ENCODE data around the gene PRKN.

PRKN gene

DNA sequence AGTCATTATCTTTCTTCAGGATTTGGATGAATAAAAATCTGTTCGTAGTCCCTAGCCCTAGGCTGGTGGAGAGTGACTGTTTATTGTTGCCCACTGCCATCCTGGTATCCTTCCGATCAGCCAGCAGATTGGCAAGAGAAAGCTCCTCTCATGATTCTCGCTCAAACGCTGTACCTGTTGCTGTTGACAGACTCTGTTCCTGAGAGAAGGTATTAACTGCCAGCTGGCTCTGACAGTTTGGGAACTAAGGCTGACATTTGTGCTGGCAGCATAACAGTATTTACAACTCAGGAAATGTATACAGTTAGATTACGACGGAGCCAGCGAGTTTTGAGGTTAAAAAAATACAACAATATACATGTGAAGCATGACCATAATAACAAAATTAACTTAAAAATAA is 674.5 kb downstream of the PRKN start:
- no peak for DNase-seq (ENCODE audit: low read depth)

DNA sequence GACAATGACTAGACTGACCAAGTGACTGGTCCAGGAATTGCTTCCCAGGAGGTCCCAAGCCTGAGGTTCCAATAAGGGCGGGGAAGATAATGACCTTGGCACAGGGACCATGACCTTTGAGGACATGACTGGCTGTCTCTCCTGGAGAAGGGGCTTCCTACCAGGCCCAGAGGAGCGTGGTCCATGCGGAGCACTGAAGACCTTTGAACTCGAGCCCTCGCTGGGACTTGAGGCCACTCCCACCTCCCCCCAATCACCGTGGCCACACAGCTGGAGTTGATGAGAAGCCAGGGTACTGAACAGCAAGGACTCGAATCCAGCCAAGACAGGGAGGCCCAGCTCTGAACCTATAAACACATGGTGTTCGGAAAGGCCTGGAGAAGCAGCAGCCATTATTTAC is 677.0 kb downstream of the PRKN start:
- DNase-seq (ENCODE audit: low read depth): no peak

- no peak for DNase-seq (ENCODE audit: low read depth)
Observed at GRCh38 chr6:162046324-162046723, 681.2 kb downstream of the PRKN start.

GRCh38 chr6:162032620-162033019 is 694.9 kb downstream of the PRKN start:
- DNase-seq (ENCODE audit: low read depth): no peak

GRCh38 chr6:162029873-162030576 is 697.5 kb downstream of the PRKN start:
- DNase-seq (ENCODE audit: low read depth): no peak

DNA sequence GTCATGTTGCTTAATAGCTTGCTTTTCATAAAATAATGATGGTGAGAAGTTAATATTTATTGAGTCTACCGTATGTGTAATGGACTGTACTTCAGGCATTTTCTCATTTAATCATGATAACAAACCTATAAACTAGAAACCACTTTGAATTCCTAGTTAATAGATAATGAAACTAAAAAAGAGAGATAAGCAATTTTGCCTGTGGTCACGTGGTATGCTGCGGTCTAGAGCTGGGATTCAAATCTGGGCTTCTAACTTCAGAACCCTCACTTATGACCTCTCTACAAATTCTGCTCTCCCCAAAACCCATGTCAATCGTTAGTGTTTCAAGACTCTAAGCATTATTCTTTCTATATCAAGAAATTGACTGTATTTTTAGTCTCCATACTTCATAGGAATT is 700.7 kb downstream of the PRKN start:
- DNase-seq (ENCODE audit: low read depth): no peak

GRCh38 chr6:162026031-162026430 is 701.5 kb downstream of the PRKN start:
- DNase-seq (ENCODE audit: low read depth): no peak

GRCh38 chr6:162019349-162019748 is 708.2 kb downstream of the PRKN start:
- DNase-seq (ENCODE audit: low read depth): no peak

GRCh38 chr6:162017536-162017935 is 710.0 kb downstream of the PRKN start:
- no peak for DNase-seq (ENCODE audit: low read depth)

- no peak for DNase-seq (ENCODE audit: low read depth)
Observed at GRCh38 chr6:162014069-162014811, 713.3 kb downstream of the PRKN start.

DNA sequence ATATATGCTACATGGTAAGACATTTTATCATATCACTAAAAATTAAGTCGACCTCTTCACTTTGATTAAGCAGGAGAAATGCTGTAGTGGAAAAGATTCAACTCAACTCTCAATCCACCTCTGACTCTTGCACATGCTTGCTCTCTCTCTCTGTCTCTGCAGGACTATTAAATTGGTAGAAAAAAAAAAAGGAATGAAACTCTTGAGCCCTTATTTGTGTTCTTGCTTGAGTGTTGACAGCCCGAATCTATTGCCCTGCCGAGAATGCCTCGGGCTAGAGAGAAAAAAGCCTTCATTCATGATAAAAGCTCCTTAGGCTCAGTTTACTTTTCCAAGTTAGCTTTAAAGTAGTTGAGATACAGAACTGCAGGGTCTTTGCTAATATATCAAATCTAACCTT is 722.2 kb downstream of the PRKN start:
- no peak for DNase-seq (ENCODE audit: low read depth)

- DNase-seq (ENCODE audit: low read depth): no peak
Observed at GRCh38 chr6:161996783-161997182, 730.8 kb downstream of the PRKN start.

GRCh38 chr6:161985876-161986423 is 741.6 kb downstream of the PRKN start:
- DNase-seq (ENCODE audit: low read depth): no peak

DNA sequence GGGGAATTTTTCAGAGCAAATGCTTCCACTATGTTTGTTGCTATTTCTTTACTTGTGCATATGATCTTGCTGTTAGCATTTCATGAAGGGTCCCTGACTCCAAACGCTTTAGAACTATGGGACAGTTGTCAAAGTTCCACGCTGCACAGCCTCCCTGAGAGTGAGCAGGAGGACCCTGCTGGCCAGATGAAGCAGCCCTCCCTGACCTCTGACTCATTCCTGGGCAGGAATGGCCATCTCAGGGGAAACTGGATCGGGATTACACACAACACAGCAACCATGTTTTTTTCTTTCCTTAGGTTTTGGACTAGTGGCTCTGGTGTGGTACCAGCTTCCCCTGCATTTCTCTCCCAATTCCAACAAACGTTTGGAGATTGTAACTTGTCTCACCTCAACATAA is 742.9 kb downstream of the PRKN start:
- DNase-seq (ENCODE audit: low read depth): no peak

- DNase-seq (ENCODE audit: low read depth): no peak
Observed at GRCh38 chr6:161976553-161976952, 751.0 kb downstream of the PRKN start.

DNA sequence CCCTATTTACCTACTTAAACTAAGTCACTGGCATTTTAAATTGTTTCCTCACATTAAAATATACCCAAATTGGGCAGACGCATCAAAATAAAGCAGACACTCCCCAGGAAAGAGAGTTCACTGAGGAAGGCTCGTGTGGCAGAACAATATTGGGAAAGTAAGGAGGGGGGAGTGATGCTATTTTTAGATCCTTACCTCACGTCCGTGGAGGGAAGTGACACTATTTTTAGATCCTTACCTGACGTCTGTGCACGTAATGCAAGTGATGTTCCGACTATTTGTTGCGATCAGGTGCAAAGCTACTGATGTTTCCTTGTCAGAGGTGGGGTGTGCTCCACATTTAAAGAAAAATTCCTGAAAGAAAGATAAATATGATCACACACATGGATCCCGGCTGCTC is 754.5 kb downstream of the PRKN start:
- no peak for DNase-seq (ENCODE audit: low read depth)

DNA sequence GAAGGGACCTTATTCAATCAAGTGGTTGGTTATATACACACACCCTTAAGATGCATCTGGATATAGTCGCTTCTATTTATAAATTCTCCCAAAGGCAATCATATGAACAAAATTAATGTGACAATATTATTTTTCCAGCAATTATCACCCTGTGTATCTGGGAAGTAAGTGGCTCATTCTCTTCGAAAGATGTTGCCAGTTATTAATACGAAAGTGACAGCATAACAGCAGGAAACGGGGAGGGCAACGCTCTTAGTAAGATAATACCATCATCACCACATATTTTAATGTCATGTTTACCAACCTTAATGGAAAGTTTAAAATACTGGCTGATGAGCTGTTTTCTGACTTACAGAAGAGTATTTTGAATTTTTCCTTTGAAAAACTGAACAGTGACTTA is 756.5 kb downstream of the PRKN start:
- DNase-seq (ENCODE audit: low read depth): no peak

- no peak for DNase-seq (ENCODE audit: low read depth)
Observed at GRCh38 chr6:161963634-161964234, 763.8 kb downstream of the PRKN start.

DNA sequence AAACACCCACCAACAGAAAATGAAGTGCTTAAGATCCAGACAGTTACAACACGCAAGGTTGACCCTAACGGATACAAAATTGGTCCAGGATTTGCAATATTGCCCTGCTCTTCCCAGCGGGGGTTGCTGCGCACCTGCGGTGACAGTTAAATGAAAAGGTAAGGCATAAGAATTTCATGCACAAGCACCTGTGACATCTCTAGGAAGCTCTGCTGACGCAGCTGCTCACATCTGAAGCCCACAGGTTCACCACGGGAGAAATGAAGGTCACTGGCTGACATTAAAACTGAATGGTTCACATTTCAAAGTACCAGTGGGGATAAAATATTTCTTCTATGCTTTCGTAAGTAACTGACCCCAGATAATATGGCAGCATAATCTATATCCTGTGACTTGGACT is 764.4 kb downstream of the PRKN start:
- DNase-seq (ENCODE audit: low read depth): no peak

DNA sequence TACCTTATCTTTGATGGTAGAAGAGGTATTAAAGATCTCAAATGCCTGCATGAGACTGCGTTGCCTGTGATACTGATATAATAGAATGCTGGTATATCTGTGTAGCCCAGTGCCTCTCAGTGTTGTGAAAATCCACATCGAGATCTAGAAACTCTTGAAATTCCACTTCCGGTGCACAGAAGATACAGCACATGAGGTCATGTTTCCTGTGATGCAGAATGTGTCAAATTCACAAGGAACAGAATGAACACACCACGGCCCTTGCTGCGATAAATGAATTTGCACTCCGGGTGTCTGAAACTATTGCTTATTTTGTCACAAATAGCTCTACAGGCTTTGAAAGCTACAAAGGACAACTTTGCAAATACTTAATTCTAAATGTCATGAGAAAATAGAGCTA is 765.8 kb downstream of the PRKN start:
- DNase-seq (ENCODE audit: low read depth): no peak

- DNase-seq (ENCODE audit: low read depth): no peak
Observed at GRCh38 chr6:161961046-161961445, 766.5 kb downstream of the PRKN start.

GRCh38 chr6:161959072-161959471 is 768.5 kb downstream of the PRKN start:
- no peak for DNase-seq (ENCODE audit: low read depth)

DNA sequence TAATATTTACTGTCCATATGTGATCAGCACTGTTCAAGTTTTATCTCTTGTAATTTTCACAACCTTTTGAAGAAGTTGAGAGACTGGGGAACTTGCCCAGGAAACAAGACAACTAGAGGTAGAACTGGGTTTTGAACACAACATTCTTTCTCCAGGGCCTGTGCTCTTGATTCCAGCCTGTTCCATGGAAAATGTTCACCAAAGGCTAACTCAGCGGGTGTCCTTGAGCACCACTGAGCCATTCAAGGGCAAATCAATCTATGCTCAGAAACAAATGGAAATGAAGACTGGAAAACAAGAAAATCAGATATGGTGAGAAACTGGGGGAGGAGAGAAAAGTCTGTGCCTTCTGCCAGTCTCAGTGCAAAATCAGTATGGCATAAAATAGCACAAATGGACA is 771.5 kb downstream of the PRKN start:
- no peak for DNase-seq (ENCODE audit: low read depth)
